Astrocyte of the spinal cord (primary cell): Measurements from ENCODE around the gene PKP4.

Experiments
- DNase-seq: peaks from one replicate; pipeline ENCODE4 v3.0.0; 2011; ENCODE audit warnings: low read depth, low spot score
- H3K4me3 ChIP-seq: 2 replicates; pipeline ENCODE4 v1.5.1; 2011; ENCODE audit warnings: low read depth, mild to moderate bottlenecking, low read length, moderate library complexity
- CTCF ChIP-seq: IDR thresholded peaks from 2 replicates; pipeline ENCODE4 v1.5.1; 2012; ENCODE audit warnings: low read depth, mild to moderate bottlenecking, low read length, inconsistent platforms
- in situ Hi-C: cut with HindIII; loops from 2 replicates; pipeline ENCODE4 v1.10.0; 2017; ENCODE audit warnings: low sequenced_read_pairs

PKP4 gene

GRCh38 chr2:158577141-158577540 lies 120.4 kb downstream of the PKP4 start:
- TF ChIP-seq CTCF: no peak
- DNase-seq: no peak
- H3K4me3 ChIP-seq: no peak overlapping the region
- in situ Hi-C loops: no loop called here

- no peak for TF ChIP-seq CTCF
- no peak overlapping the region for H3K4me3 ChIP-seq
- in situ Hi-C loops: no loop called here
- no peak for DNase-seq
Observed at GRCh38 chr2:158578703-158579330, 122.1 kb downstream of the PKP4 start.

- in situ Hi-C loops: no loop called here
- no peak overlapping the region for H3K4me3 ChIP-seq
- DNase-seq: no peak
- TF ChIP-seq CTCF: no peak
Observed at GRCh38 chr2:158579928-158580327, 123.2 kb downstream of the PKP4 start.

- no peak for TF ChIP-seq CTCF
- DNase-seq: no peak
- H3K4me3 ChIP-seq: no peak overlapping the region
- in situ Hi-C loops: no loop called here
Observed at GRCh38 chr2:158580760-158581159, 124.0 kb downstream of the PKP4 start.

GRCh38 chr2:158582670-158583069 lies 125.9 kb downstream of the PKP4 start:
- H3K4me3 ChIP-seq: no peak overlapping the region
- in situ Hi-C loops: no loop called here
- no peak for TF ChIP-seq CTCF
- DNase-seq: no peak

- no peak overlapping the region for H3K4me3 ChIP-seq
- TF ChIP-seq CTCF: no peak
- in situ Hi-C loops: no loop called here
Observed at GRCh38 chr2:158583923-158584322, 127.2 kb downstream of the PKP4 start.

More at GRCh38 chr2:158583923-158584322, 127.2 kb downstream of the PKP4 start:
- DNase-seq: no peak
